ENCODE results near the gene IGFBPL1. TPM values are rescaled to one million over a fixed set of nuclear protein-coding genes. Genes with fewer than 3 reads are reported as not detected.

IGFBPL1 gene
- total and polyA plus RNA-seq, 2 of the 13 experiments (the other 11 are each of a cell fraction or from before 2014, with no cell fraction given) = 0.24 TPM; not detected in 1

- no peak for TF ChIP-seq HBP1 (CRISPR knock-in tag; IDR thresholded peaks at IDR 0.05; ENCODE audit: low read depth)
- TF ChIP-seq AHR (CRISPR knock-in tag; IDR thresholded peaks at IDR 0.05) = no peak
- TF ChIP-seq ZBTB7B (CRISPR knock-in tag; IDR thresholded peaks at IDR 0.05) = peak; percentile 87
- TF ChIP-seq BATF2 (CRISPR knock-in tag; IDR thresholded peaks at IDR 0.05) = no peak
- TF ChIP-seq HHEX (CRISPR knock-in tag; IDR thresholded peaks at IDR 0.05) = no peak
- peak; percentile 100 for TF ChIP-seq ELF3 (CRISPR knock-in tag; IDR thresholded peaks at IDR 0.05)
- peak; percentile 47 for TF ChIP-seq ASH2L (IDR thresholded peaks at IDR 0.05; ENCODE audit: insufficient read length, low read depth, low read length)
- no peak for TF ChIP-seq ZNF547 (CRISPR knock-in tag; IDR thresholded peaks at IDR 0.05)
- TF ChIP-seq ZNF557 (CRISPR knock-in tag; IDR thresholded peaks at IDR 0.05) = no peak
- TF ChIP-seq HCFC1 (IDR thresholded peaks at IDR 0.05; ENCODE audit: low read depth, low read length) = no peak
- TF ChIP-seq KAT8 (CRISPR knock-in tag; IDR thresholded peaks at IDR 0.05) = peak; percentile 90
- TF ChIP-seq KDM1A (CRISPR knock-in tag; IDR thresholded peaks at IDR 0.05) = no peak
- TF ChIP-seq CTCF (CRISPR knock-in tag; IDR thresholded peaks at IDR 0.05) = 0 out of 2 replicates have a peak, but pooled peaks have one; percentile 2
- TF ChIP-seq ZBTB37 (CRISPR knock-in tag; IDR thresholded peaks at IDR 0.05) = no peak
- TF ChIP-seq ZNF776 (CRISPR knock-in tag; IDR thresholded peaks at IDR 0.05) = peak; percentile 55; the same call in 1 of the 2 replicates
- TF ChIP-seq ZNF441 (CRISPR knock-in tag; IDR thresholded peaks at IDR 0.05; ENCODE audit: borderline replicate concordance) = no peak
- 0 out of 2 replicates have a peak, but pooled peaks have one; percentile 29 for TF ChIP-seq ZKSCAN5 (CRISPR knock-in tag; IDR thresholded peaks at IDR 0.05)
- TF ChIP-seq DPF2 (CRISPR knock-in tag; IDR thresholded peaks at IDR 0.05; ENCODE audit: borderline replicate concordance, low read depth) = no peak
- no peak for TF ChIP-seq NFRKB (IDR thresholded peaks at IDR 0.05)
- 0 out of 2 replicates have a peak, but pooled peaks have one; percentile 29 for TF ChIP-seq RBAK (CRISPR knock-in tag; IDR thresholded peaks at IDR 0.05)
- TF ChIP-seq ZNF280D (CRISPR knock-in tag; IDR thresholded peaks at IDR 0.05) = peak; percentile 88
Measured at GRCh38 chr9:38437193-38437823, 13.1 kb upstream of the IGFBPL1 start (continued).

Data from HepG2 (cell line).